Nephron (organoid): ENCODE data around the gene CCDC97.

Experiments
- H3K27ac Mint-ChIP-seq, 3 experiments: 2 replicates each; pipeline ENCODE4 v1.8.0; 2020; ENCODE audit warnings: mixed read lengths in 3 of 3, mild to moderate bottlenecking in 2 of 3, moderate library complexity in 1 of 3
- H3K27me3 Mint-ChIP-seq: 2 replicates; pipeline ENCODE4 v1.8.0; 2021; ENCODE audit warnings: low read depth, mild to moderate bottlenecking, moderate library complexity, mixed read lengths
- H3K36me3 Mint-ChIP-seq: 2 replicates; pipeline ENCODE4 v1.8.0; 2020; ENCODE audit warnings: low read depth, mixed read lengths
- H3K4me1 Mint-ChIP-seq: 2 replicates; pipeline ENCODE4 v1.8.0; 2020; ENCODE audit warnings: mixed read lengths
- H3K4me3 Mint-ChIP-seq, 3 experiments: 2 replicates each; pipeline ENCODE4 v1.8.0; 2020; ENCODE audit warnings: mild to moderate bottlenecking in 3 of 3, mixed read lengths in 3 of 3, moderate library complexity in 2 of 3
- H3K9me3 Mint-ChIP-seq: 2 replicates; pipeline ENCODE4 v1.8.0; 2020; ENCODE audit warnings: mixed read lengths
- CTCF ChIP-seq, 3 experiments: fragments of 200-600 bp; sonication (generic); IDR thresholded peaks; one replicate each; pipeline ENCODE4 v1.5.0; 2021; ENCODE audit warnings: antibody characterized with exemption in 3 of 3; ENCODE audit not compliant: unreplicated experiment in 3 of 3

Gene CCDC97

GRCh38 chr19:41310033-41310831 is at the start of gene CCDC97:
TSS of gene CCDC97 (plus strand) at chr19:41310172. CDS start at chr19:41310311, 139 bp downstream.
- Mint-ChIP-seq H3K27ac (peak within 1 kb of the TSS; percentile 97 to 98 (median 97)), H3K36me3 (peaks cover 33% of the 10 kb centered on the region), H3K9me3 (no peaks in the 10 kb centered on the region), H3K4me3 (peak within 1 kb of the TSS; percentile 95 to 98 (median 96)), H3K27me3 (no peaks in the 10 kb centered on the region), H3K4me1 (peaks cover 43% of the 10 kb centered on the region)
- TF ChIP-seq CTCF (IDR thresholded peaks at IDR 0.05; ENCODE audit: unreplicated experiment in 3 of 3), result no peak

GRCh38 chr19:41261474-41262190 is 48.3 kb upstream of the CCDC97 start:
- Mint-ChIP-seq H3K4me3 (peak overlapping the region; percentile 86 to 94 (median 90)), H3K36me3 (peaks cover 39% of the 10 kb centered on the region), H3K27ac (peak overlapping the region; percentile 99 to 100 (median 100)), H3K4me1 (peaks cover 22% of the 10 kb centered on the region), H3K9me3 (no peaks in the 10 kb centered on the region), H3K27me3 (no peaks in the 10 kb centered on the region)
- no peak for TF ChIP-seq CTCF (IDR thresholded peaks at IDR 0.05; ENCODE audit: unreplicated experiment in 3 of 3)

- Mint-ChIP-seq H3K27ac (peak overlapping the region; percentile 99 to 100 (median 100)), H3K36me3 (peaks cover 42% of the 10 kb centered on the region), H3K27me3 (no peaks in the 10 kb centered on the region), H3K9me3 (no peaks in the 10 kb centered on the region), H3K4me1 (peaks cover 35% of the 10 kb centered on the region), H3K4me3 (peak overlapping the region; percentile 86 to 94 (median 90))
- TF ChIP-seq CTCF (IDR thresholded peaks at IDR 0.05; ENCODE audit: unreplicated experiment in 3 of 3), result no peak
Observed at GRCh38 chr19:41263042-41263849, 46.7 kb upstream of the CCDC97 start.

GRCh38 chr19:41263850-41264580 is 46.0 kb upstream of the CCDC97 start, which contains the start of gene HNRNPUL1:
TSS of gene HNRNPUL1 (plus strand) at chr19:41264372. CDS start at chr19:41264504, 132 bp downstream.
- peak in 1 of 3 experiments; percentile 33 for TF ChIP-seq CTCF (IDR thresholded peaks at IDR 0.05; ENCODE audit: unreplicated experiment in 3 of 3)
- H3K36me3 Mint-ChIP-seq, result peaks cover 42% of the 10 kb centered on the region
- H3K27me3 Mint-ChIP-seq, result no peaks in the 10 kb centered on the region
- peaks cover 35% of the 10 kb centered on the region for H3K4me1 Mint-ChIP-seq
- no peaks in the 10 kb centered on the region for H3K9me3 Mint-ChIP-seq
- peak within 1 kb of the TSS; percentile 86 to 98 (median 94) for H3K4me3 Mint-ChIP-seq
- peak within 1 kb of the TSS; percentile 99 to 100 (median 100) for H3K27ac Mint-ChIP-seq
